KBM-7 (cell line): ENCODE data around the gene TREH.
"Not testable (repeated sequence)": the region's sequence is repeated elsewhere in the genome, so short reads cannot be mapped to it uniquely, and the experiment has no call there.

Source experiments
- DNase-seq: peaks from one replicate; pipeline ENCODE4 v3.0.0-alpha.2; 2015
- in situ Hi-C: fragments of 300-500 bp; cut with MboI; formaldehyde crosslinking; loops from 2 replicates; pipeline ENCODE4 v1.14.3; 2020; ENCODE audit warnings: low sequenced_read_pairs, low pct_unique_long_range_greater_than_20kb, mixed read lengths

The TREH gene, protein sequence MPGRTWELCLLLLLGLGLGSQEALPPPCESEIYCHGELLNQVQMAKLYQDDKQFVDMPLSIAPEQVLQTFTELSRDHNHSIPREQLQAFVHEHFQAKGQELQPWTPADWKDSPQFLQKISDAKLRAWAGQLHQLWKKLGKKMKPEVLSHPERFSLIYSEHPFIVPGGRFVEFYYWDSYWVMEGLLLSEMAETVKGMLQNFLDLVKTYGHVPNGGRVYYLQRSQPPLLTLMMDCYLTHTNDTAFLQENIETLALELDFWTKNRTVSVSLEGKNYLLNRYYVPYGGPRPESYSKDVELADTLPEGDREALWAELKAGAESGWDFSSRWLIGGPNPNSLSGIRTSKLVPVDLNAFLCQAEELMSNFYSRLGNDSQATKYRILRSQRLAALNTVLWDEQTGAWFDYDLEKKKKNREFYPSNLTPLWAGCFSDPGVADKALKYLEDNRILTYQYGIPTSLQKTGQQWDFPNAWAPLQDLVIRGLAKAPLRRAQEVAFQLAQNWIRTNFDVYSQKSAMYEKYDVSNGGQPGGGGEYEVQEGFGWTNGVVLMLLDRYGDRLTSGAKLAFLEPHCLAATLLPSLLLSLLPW

DNA sequence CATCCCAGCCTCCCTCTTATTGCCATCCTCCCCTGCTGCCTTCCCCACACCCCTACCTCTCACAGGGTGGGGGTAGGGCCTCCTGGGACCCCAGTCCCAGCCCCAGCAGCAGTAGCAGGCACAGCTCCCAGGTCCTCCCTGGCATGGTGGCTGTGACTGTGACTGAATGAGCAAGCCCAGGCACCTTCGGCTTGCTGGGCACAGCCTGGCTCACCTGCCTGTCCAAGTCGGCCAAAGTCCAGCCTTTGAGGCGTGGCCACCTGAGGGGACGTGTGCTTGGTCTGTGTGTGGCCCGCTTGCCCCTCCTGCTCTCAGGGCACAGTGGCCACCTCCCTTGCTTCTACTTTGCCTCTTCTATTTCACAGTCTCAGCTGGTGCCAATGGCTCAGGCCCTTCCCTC lies at the start of gene TREH:
TREH (minus strand) TSS at position 168 of the 400 bp plus-strand sequence; CDS start at position 145, 23 bp downstream.
- in situ Hi-C loops = no loop called here
- DNase-seq = no peak

DNA sequence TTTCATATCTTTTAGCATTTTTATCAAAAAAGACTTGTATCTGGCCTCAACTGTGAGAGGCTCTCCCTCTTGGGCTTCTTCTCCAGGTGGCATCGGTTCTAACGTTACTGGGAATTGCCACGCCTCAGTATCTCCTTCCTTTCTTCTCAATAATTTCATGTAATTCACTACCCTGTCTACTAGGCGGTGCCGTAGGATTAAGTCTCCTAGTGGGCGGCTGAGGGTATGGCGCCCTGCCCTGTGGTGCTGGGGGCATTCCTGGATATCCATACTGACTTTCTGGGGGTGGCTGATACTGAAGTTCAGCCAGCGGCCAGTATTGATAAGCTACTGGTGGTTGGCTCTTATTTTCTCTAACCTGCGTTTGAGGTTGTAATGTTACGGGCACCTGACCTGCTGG lies 48.7 kb upstream of the TREH start:
- DNase-seq, in situ Hi-C loops: not testable (repeated sequence)

DNA sequence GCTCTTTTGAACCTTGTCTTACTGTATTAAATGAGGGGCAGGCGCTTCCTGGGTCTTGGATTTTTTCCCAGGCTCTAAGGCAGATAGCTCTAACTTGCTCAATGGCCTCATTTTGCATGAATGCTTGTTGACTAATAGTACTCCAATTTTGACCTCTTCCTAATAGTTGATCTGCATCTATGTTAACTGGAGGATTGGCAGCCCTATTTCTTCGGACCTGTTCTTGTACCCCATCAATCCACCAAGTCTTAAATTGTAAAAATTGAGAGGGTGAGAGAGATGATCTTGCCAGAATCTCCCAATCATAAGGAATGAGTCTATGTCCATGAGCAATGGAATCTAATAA lies 48.2 kb upstream of the TREH start:
- DNase-seq, in situ Hi-C loops: not testable (repeated sequence)

DNA sequence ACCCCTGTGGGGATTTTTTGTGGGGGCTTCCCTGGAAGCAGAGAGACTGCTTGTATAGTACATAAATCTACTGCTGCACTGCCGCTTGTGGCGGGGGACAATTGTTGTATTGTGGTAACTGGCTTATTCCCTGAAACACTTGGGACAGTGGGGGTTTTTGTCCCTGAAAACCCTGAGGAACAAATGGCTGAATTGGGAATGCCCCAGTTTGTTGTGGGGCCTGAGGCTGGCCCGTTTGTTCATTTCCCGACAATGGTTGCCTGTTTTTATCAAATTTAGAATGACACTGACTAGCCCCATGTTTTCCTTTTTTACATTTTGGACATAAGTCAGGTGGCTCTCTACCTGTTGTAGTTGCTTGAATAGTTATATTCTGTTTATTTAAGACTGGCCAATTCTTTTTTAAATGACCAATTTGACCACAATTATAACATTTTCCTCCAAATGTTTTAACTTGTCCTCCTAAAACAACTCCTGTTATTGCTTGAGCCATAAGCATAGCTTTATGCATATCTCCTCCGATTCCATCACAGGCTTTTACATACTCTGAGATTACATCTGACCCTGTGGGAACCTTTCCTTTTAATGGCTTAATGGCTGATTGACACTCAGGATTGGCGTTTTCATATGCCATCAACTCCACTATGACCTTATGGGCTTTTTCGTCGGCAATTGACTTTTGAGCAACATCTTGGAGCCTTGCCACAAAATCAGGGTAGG lies 47.7 kb upstream of the TREH start:
- in situ Hi-C loops, DNase-seq: not testable (repeated sequence)

DNA sequence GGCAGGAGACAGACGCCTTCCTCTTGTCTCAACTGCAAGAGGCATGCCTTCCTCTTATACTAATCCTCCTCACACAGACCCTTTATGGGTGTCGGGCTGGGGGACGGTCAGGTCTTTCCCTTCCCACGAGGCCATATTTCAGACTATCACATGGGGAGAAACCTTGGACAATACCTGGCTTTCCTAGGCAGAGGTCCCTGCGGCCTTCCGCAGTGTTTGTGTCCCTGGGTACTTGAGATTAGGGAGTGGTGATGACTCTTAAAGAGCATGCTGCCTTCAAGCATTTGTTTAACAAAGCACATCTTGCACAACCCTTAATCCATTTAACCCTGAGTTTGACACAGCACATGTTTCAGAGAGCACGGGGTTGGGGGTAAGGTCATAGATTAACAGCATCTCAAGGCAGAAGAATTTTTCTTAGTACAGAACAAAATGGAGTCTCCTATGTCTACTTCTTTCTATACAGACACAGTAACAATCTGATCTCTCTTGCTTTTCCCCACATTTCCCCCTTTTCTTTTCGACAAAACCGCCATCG lies 42.1 kb upstream of the TREH start:
- DNase-seq, in situ Hi-C loops: not testable (repeated sequence)

DNA sequence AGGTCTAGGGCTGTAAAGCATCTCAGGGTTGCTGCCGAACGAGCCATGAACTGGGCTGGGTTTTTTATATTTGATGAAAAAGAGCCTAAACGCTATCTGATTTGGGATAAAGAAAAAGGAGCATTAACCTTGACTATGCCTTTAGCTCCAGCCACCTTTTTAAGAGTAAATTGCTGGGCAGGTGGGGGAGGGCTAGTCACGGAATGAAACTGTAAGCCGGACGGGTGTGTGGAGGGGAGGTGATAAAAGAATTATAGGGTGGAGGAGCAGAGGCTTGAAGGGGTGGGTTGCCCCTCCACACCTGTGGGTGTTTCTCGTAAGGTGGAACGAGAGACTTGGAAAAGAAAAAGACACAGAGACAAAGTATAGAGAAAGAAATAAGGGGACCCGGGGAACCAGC lies 41.3 kb upstream of the TREH start:
- DNase-seq, in situ Hi-C loops: not testable (repeated sequence)

DNA sequence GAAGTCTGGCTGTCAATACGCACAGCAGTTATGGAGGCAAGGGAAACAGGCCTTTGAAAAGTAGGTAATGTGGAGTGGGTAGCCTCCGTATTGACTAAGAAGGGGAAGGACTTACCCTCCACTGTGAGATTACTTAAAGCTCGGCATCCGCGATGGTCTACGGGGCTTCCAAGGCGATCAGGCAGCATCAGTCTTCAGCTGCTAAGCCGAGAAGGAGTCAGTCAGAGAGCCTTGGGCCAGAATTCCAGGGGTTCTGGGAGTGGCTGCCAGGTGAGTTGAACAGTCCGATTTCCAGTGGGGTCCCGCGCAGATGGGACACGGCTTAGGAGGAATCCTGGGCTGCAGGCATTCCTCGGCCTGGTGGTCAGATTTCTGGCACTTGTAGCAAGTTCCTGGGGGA lies 40.6 kb upstream of the TREH start:
- in situ Hi-C loops, DNase-seq: not testable (repeated sequence)

DNA sequence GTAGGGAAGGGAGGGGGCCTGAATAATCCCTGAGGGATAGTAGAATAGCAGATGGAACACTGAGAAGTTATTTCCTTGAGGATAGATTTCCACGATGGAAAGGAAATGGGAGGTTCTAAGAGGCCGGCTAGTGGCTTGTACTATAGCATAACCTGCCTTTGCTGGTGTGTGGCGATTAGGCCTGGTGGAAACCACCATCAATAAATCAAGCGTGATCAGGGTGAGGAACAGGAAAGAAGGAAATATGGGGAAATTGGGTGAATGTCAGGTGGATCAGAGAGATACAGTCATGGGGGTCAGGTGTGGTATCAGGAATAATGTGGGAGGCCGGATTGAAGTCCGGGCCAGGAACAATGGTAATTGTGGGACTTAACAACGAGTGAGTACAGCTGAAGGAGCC lies 39.1 kb upstream of the TREH start:
- in situ Hi-C loops, DNase-seq: not testable (repeated sequence)

DNA sequence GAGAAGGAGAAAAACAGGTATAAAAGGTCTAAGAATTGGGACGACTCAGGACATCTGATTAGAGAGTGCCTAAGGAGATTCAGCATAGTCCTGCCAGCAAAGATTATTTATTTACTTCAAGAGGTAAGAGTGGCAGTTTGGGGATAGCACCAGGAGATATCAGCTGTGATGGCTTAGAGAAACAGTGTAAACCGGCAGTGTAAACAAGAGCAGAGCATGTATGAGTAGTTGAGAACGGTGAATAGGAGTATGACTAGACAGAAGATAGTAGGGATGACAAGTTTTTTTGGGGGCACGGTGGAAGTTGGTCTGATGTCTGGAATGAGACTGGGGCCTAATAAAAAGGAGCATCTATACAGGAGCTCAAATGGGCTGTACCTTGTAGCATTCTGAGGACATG lies 38.3 kb upstream of the TREH start:
- in situ Hi-C loops, DNase-seq: not testable (repeated sequence)

DNA sequence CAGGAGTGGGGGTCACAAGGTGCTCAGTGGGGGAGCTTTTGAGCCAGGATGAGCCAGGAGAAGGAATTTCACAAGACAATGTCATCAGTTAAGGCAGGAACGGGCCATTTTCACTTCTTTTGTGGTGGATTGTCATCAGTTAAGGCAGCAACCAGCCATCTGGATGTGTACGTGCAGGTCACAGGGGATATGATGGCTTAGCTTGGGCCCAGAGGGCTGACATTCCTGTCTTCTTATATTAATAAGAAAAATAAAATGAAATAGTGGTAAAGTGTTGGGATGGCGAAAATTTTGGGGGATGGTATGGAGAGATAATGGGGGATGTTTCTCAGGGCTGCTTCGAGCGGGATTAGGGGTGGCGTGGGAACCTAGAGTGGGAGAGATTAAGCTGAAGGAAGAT lies 37.8 kb upstream of the TREH start:
- in situ Hi-C loops, DNase-seq: not testable (repeated sequence)

DNA sequence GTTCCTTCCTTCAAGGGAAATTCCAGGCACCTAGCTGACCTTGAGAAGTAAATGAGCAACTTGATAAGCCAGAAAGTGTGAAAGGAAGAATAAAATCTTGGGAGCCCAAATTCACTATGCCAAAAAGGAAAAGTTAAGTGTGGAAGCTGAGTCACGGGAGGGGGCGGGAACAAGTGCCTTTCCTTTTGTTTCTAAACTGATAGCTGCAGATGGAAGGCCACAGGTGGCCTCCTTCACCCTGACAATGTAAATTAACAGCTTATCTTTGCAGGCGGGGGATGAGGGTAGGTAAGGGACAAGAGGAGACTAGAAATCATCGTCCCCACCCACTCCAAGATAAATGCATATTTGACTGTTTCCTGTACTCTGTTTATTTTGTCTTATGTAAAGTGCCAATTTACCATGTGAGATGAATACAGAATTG lies 36.4 kb upstream of the TREH start:
- DNase-seq = no peak
- in situ Hi-C loops = no loop called here

DNA sequence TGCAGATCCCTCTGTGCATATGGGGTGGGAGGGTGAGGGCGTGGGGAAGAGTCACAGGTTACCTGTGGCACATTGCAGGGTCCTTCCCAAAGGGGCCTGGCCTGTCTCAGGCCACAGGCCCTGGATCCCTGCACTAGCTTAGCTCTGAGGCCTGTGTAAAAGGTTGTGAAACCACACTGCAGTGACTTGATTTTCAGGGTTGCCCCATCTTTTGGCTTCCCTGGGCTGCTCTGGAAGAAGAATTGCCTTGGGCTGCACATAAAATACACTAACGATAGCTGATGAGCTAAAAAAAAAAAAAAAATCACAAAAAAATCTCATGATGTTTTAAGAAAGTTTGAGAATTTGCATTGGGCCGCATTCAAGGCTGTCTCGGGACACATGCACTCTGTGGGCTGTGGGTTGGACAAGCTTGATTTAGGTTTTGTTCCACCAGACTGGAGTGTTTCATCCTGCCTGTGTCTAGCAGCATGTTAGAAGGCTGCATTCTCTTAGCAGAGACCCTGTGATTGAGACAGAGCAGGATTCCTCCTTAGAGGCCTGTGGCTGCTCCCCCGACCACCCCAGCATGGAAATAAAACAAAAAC lies 35.9 kb upstream of the TREH start:
- in situ Hi-C loops = no loop called here
- no peak for DNase-seq

DNA sequence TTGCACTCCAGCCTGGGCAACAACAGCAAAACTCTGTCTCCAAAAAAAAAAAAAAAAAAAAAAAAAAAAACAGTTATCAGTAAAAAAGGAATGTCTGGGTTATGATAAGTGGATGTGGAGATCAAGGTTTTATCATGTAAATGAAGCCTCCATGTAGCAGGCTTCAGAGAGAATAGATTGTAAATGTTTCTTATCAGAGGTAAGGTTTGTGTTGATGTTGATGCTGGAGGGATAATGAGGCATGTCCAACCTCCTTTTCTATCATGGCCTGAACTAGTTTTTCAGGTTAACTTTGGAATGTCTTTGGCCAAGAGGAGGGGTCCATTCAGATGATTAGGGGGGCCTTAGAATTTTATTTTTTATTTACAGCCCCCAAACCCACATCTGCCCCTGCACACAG lies 35.4 kb upstream of the TREH start:
- in situ Hi-C loops = no loop called here
- DNase-seq = no peak

DNA sequence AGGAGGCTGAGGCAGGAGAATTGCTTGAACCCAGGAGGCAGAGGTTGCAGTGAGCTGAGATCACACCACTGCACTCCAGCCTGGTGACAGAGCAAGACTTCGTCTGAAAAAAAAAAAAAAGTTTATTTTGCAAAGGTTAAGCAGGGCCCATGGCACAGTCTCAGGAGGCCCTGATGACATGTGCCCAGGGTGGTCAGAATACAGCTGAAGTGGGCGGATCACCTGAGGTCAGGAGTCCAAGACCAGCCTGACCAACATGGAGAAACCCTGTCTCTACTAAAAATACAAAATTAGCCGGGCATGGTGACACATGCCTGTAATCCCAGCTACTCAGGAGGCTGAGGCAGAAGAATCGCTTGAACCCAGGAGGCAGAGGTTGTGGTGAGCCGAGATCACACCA lies 35.0 kb upstream of the TREH start:
- DNase-seq, in situ Hi-C loops: not testable (repeated sequence)

DNA sequence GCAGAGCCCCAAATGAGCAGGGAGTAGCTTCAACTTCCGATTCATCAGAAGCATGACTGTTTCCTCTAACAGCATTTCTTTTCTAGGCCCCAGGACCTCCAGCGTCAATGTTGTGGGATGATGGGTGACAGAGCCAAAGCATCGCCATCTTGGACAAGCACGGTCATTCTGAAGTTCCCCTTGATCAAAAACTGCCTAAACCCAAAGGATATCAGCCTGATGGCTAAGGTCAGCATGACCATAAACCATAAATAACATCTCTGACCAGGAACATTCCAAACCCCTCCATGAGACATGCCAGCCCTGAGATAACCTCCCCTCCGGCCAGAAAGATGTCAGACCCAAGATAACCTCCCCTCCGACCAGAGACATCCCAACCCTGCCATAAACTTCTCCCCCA lies 28.8 kb upstream of the TREH start:
- DNase-seq = no peak
- in situ Hi-C loops = no loop called here

DNA sequence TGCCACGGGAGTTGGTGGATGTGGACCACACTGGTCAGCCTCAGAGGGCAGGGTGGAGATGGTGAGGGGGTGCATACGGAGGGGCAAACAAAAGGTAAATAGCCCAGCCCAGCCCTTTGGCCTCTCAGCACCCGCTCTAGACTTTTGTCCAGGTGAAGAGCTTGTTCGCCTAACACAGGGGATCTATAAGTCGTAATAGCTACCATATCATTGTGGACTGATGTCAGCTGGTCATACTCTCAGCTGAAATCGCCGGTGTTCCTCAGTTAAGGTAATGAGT lies 27.0 kb upstream of the TREH start:
- DNase-seq = no peak
- in situ Hi-C loops = no loop called here

DNA sequence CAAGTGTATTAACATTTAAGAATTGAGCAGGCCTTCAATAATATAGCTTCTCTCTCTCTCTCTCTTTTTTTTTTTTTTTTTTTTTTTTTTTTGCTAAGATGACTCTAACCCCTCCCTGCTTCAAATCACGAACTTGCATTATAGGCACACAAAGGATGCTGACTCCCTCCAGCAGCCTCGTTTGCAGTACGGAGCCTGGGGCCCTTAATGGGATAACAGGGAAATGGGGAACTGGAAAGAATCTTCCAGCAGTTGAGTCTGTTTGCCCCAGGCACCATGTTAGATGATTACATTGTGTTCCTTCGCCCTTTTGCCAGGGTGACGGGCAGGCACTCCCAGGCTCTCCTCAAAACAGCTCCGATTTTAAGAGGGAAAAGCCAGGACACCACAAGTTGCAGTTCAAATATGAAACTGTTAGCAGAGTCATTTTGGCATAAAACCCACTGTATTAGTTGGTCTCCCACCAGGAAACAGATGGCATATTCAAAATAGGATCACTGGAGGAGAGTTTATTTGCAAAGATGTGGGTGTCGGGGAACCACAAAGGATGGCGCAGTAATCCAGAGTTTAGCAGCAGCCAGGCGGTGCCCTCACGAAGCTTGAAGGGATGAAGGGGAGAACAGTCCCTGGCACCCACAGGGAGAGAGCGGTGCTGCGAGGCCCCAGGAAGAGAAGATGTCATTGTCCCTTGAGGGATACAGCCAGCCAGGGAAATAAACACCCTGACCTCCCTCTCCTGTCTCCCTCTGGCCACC lies 26.5 kb upstream of the TREH start:
- in situ Hi-C loops = no loop called here
- no peak for DNase-seq

DNA sequence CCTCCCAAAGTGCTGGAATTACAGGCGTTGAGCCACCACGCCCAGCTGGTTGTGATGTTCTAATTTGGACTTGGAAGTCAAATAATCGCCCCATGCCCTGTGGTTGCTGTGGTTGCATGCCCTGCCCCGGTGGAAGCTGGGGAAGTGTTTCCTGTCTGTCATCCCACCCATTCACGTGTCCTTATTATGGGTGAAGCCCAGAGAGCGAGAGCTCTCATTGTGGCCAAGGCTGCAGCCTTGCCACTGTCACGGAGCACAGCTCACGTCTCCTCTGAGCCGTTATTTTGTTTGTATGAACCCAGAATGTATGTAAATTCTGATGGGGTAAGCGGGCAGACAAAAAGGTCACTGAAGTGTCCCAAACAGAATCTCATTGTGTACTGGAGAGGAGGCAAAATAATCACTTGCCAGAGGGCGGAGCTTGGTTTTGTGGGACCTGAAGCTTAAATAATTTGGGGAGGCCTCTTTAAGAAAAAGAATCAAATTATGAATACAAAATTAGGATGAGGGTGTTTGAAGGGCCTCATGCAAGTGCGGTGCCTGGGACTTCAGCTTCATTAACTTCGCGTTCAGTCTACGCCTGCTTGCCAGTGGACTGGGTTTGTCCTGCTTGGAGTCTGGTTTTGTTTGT lies 25.8 kb upstream of the TREH start:
- in situ Hi-C loops = no loop called here
- peak; percentile 87 for DNase-seq
